SKM-1 treated with dmso at 0.1 percent for 144 hours (cell line): ENCODE results near the gene GNAT2.

Source experiments
- DNase-seq: peaks from one replicate; lab custom pipeline; 2025; ENCODE audit not compliant: unreplicated experiment; lab: John Stamatoyannopoulos, UW

GNAT2 gene

GRCh38 chr1:109628540-109629321 lies 9.3 kb upstream of the GNAT2 start:
- DNase-seq: no peak

DNA sequence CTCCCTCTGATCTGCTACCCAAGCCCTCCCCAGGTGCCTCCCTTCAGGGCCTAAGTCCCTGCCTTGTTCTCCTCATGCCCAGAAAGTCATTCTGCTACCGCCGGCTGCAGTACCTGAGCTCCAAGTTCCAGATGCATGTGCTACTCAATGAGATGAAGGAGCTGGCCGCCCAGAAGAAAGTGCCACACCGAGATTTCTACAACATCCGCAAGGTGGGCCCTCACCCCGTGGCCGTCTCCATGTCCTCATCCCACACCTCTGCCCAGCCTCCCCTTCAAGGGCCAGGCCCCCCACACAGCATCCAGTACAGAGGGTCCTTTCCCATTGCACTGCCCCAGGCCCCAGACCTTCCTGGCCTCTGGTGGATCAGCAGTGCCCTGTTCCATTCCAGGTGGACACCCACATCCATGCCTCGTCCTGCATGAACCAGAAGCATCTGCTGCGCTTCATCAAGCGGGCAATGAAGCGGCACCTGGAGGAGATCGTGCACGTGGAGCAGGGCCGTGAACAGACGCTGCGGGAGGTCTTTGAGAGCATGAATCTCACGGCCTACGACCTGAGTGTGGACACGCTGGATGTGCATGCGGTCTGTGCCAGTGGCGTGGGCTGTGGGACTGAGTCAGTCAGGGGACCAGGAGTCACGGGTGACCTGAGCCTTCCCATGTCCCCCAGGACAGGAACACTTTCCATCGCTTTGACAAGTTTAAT lies 8.4 kb upstream of the GNAT2 start:
- DNase-seq: no peak

- DNase-seq: no peak
Measured at GRCh38 chr1:109626682-109627408, 7.4 kb upstream of the GNAT2 start.

GRCh38 chr1:109625601-109626560 lies 6.5 kb upstream of the GNAT2 start:
- no peak for DNase-seq

DNA sequence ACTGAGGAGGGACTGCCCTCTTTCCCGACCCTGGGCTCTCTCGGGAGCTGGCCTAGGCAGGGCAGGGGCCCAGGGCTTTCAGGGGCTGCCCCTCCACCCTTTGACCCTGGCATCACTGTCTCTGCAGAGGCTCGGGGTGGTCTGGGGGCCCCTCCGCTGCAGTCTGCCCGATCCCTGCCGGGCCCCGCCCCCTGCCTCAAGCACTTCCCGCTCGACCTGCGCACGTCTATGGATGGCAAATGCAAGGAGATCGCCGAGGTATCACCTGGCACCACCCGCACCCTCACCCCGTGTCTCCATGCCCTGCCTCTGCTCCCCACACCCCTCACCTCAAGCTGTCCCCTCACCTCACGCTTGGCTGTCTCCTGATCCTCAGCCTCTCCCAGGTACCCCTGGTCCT lies 5.8 kb upstream of the GNAT2 start:
- DNase-seq: no peak

DNA sequence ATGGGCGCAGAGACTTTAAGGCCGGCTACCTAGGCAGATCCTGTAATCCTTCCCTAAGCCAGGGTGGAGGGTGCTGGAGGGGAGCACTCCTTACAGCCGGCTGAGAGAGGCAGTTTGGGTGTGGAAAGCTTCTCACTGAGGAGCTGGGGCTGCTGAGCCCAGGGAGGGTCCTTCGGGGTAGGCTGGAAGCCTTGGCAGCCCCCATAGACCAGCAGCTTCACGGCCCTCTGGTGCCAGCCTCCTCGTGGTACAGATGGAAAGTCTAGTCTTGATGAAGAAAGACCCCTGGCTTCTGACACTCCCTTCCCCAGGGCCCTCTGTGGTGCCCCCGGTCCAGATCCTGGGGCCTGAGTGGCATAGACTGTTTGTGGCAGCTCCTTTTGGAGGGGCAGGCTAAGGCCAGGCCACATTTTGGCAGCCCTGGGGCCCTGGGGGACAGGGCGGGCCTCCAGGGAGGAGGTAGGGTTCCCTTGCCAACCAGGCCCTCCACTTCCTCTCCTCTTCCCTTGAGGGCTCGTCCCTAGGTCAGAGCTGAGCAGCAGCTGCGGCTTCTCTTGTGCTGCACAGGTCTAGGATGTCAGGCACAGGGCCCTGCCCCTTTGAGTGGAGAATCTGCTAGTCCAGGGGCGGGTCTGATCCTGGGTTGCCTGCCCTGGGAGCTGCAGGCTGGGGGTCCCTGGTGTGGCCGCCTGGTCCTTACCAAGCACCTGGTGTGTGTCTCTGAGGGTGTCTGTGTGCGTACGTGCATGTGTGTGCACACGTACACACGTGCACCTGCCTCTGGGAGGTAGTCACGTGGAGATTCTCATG lies 5.0 kb upstream of the GNAT2 start:
- DNase-seq: peak; percentile 28

- no peak for DNase-seq
Measured at GRCh38 chr1:109623601-109624161, 4.3 kb upstream of the GNAT2 start.

- DNase-seq: no peak
Measured at GRCh38 chr1:109622895-109623294, 3.5 kb upstream of the GNAT2 start.

DNA sequence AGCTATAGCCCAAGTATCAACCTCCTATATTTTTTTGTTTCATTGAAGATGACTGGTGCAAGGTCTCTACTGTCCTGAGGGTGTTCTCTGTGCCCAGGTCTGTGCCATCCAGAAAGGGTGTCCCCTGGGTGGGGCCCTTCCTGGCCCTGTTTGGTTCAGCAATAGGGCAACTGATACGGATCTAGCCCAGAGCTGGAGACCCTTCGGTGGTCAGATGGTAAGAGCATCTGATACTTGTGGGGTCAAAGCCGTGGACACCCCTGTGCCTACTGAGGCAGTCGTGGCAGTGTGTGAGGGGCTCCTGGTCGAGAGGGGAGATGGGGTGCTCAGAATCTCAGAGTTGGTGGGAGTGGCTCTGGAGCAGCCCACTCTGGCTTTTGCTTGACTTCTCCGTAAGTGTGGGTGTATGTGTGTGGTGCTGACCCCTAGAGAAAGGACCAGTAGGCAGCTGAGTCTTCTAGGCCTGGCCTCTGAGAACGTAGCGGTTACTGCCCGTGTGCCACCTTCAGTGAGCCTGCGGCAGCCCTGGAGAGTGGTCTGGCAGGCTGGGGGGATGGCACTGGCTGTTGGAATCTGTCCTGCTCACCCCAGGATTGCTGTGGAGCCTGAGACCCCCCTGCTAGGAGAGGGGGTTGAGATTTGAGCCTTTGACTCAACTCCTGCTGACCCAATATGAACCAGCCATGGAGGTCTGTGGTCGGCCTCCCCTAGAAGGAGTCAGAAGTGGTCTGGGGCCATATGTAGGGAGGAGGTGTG lies 2.9 kb upstream of the GNAT2 start:
- no peak for DNase-seq

DNA sequence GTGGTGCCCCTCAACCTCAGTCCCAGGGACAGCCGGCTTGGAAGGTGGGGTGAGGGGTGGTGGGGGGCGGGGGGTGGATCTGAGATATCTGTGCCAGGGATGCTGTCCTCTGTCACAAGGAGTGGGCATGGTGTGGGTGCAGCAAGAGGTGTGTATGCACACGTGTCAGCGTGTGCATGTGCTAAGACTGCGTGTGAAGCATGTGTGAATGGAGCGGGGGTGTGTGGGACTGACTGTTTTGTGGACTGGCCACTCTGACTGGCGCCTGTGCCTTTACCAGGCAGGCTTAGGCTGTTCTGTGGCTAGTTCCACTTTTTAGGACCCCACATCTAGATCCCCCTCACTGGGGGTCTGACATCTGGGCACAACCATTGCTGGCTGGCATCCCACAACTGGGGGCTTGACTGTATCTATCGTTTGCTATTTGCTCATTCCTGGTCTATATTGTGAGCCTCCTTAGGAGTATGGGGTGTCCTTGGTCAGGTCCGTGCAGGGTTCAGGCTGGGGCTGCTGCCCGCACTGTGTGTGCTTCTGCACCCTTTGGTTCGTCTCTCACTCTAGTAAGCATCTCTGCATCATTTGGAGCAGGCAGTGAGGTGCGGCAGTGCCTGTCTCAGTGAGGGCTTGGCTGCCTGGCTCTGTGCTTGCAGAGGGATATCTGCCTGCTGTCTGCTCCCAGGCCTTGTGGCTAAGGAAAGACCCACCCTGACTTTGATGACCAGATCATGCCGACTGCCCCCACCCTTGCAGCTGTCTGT lies 2.1 kb upstream of the GNAT2 start:
- no peak for DNase-seq

- peak; percentile 97 for DNase-seq
Measured at GRCh38 chr1:109620841-109621286, 1.4 kb upstream of the GNAT2 start.

GRCh38 chr1:109620401-109620791 lies 980 bp upstream of the GNAT2 start:
- no peak for DNase-seq

GRCh38 chr1:109618661-109619575 lies 498 bp downstream of the GNAT2 start:
- DNase-seq: no peak

GRCh38 chr1:109617291-109617801 lies 2.1 kb downstream of the GNAT2 start:
- peak; percentile 48 for DNase-seq

DNA sequence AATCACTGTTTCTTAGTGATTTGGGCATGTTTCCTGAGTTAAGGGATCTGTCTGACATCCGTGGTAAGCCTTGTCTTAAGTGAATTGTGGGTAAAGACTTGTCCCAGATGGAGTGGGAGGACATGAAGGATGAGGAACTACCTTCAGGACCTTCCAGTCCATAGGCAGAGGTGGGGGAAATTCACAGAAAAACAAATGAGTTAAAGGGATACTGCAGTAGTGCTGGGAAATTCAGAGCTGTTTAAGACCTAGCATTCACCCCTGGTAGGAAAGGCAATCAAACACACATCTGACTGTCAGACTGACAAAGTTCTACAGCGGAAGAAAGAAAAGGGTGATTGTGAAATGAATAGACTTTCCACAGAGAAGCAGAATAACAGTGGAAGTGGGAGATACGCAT lies 3.0 kb downstream of the GNAT2 start:
- no peak for DNase-seq

DNA sequence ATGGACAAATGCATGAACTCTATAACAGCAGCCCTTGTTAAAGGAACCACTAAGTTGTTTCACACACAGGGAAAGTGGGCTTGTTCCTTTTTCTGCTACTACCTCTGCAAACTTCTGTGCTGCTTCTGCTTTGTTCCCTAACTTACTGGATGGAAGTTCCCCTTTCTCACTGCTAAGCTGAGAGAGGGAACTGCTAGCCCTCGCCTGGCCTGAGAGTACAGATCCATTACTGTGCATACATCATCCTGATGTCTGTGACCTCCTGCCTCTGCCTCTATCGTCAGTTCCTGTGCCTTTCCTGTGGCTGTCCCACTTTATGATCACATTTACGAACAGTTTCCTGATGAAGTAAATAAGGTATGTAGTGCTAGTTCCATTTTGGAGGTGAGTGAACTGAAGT lies 3.5 kb downstream of the GNAT2 start:
- peak; percentile 99 for DNase-seq
